Heart left ventricle (tissue), 16 donors: ENCODE data around the gene LAMB3. TPM values are rescaled to one million over a fixed set of nuclear protein-coding genes. Genes with fewer than 3 reads are reported as not detected.

Experiments
- ATAC-seq, 4 donors: fragments of 200-7000 bp; cut with Tn5 transposase; one replicate each; pipeline ENCODE4 v1.9.1; 2020 to 2022; ENCODE audit warnings: moderate library complexity in 4 of 4, mild to moderate bottlenecking in 3 of 4, moderate number of reproducible peaks in 1 of 4
- DNase-seq, 5 donors: peaks; one replicate each; pipeline ENCODE4 v3.0.0-alpha.2; 2020
- H3K27ac ChIP-seq, 12 donors: fragments of 200-600 bp; sonication (generic) in 4 of 12; one replicate each; pipeline versions ENCODE4 v1.5.0 to v1.8.0; 2016 to 2022; ENCODE audit warnings: mild to moderate bottlenecking in 2 of 12
- H3K27me3 ChIP-seq, 9 donors: fragments of 200-600 bp; sonication (generic) in 2 of 9; one replicate each; pipeline versions ENCODE4 v1.5.1 to v1.8.0; 2016 to 2022; ENCODE audit warnings: mild to moderate bottlenecking in 3 of 9
- H3K36me3 ChIP-seq, 9 donors: fragments of 200-600 bp; sonication (generic) in 2 of 9; one replicate each; pipeline versions ENCODE4 v1.5.0 to v1.8.0; 2018 to 2022; ENCODE audit warnings: mild to moderate bottlenecking in 2 of 9
- H3K4me1 ChIP-seq, 12 donors: fragments of 200-600 bp; sonication (generic) in 4 of 12; one replicate each; pipeline versions ENCODE4 v1.5.0 to v1.8.0; 2016 to 2022; ENCODE audit warnings: mild to moderate bottlenecking in 3 of 12
- H3K4me3 ChIP-seq, 12 donors: fragments of 200-600 bp; sonication (generic) in 4 of 12; one replicate each; pipeline versions ENCODE4 v1.5.0 to v1.8.0; 2017 to 2022; ENCODE audit warnings: mild to moderate bottlenecking in 9 of 12, moderate library complexity in 4 of 12
- H3K9me3 ChIP-seq, 12 donors: fragments of 200-600 bp; sonication (generic) in 4 of 12; one replicate each; pipeline versions ENCODE4 v1.5.0 to v1.8.0; 2016 to 2022; ENCODE audit warnings: mild to moderate bottlenecking in 1 of 12
- CTCF ChIP-seq, 12 donors: fragments of 200-600 bp; sonication (generic) in 4 of 12; IDR thresholded peaks; one replicate each; pipeline versions ENCODE4 v1.5.0 to v1.8.0; 2018 to 2022; ENCODE audit warnings: antibody characterized with exemption in 12 of 12, mild to moderate bottlenecking in 5 of 12
- POLR2A ChIP-seq, 2 donors: fragments of 450-650 bp; IDR thresholded peaks; one replicate each; pipeline ENCODE4 v1.6.1; 2017; ENCODE audit warnings: antibody characterized with exemption in 2 of 2, mild to moderate bottlenecking in 2 of 2, moderate library complexity in 2 of 2
- WGBS, 4 donors: extraction: QIAGEN DNeasy Blood & Tissue Kit in 2 of 4; methylation state at CpG; one replicate each; pipeline versions ENCODE4 v1.1.5 to v1.1.7; 2013 to 2018; 5-methylcytosine and 5-hydroxymethylcytosine counted together
- intact Hi-C, 10 donors: fragments of 100-400 bp; cut with DNase I; formaldehyde crosslinking; loops; one replicate each; pipeline versions ENCODE4 v1.11.1 to v1.14.2; 2022
- polyA plus RNA-seq, 2 donors: library from polyadenylated mRNA; stranded (reverse); fragments of 200-250 nt; gene quantifications; one replicate each; pipeline ENCODE4 v1.2.3, GENCODE V29; 2013
- total RNA-seq, 9 donors: library from RNA; depleted of rRNA in 2 of 9; stranded (reverse); fragments of >200 nt in 2 of 9; fragmentation: NEBNext Ultra II Directional in 3 of 9; extraction: Animal tissue kit (Norgen Biotek cat#: 25700) in 3 of 9; gene quantifications; one replicate each; pipeline versions ENCODE4 v1.1.0 to v1.2.4, GENCODE V29; 2016 to 2023
- donor health status: ischemic (EF 13 %, LVEDD 7.1; RV severe dilation, severe dysfunction).
- donor health status: healthy with polysubstance abuse.
- donor health status: DM: no; HTN: yes; CAD: no.
- donor health status: DM: no; HTN: no; CAD: no.
- donor health status: ischemic (EF 25% LVEDD 6.9; RV normal size, moderate dysfunction).
- donor health status: ischemic (EF 25% LVEDD 5.7; RV mildly dilated, moderate dysfunction).
- donor health status: healthy.
- donor health status: DM: yes; HTN: yes; CAD: no.
- donor health status: ischemic (EF 35%, LVEDD 5.7; RV mildly dilated, moderate dysfunction).
- donor health status: nonischemic (EF 11% LVEDD 7.7; RV severe dilation, severe dysfunction).
- donor health status: DM: yes; HTN: yes; CAD: no.
- donor health status: PGD.
- donor health status: ischemic (EF 29% LVEDD 5.4; RV normal size, mild dysfunction).
- donor health status: nonischemic (EF 23%, LVEDD 6.1; RV moderate dilation, normal function).

The LAMB3 gene
- total and polyA plus RNA-seq, 11 donors: 0.83 to 7.4 (median 3.6) TPM

GRCh38 chr1:209634005-209634737 is 18.1 kb downstream of the LAMB3 start:
- no peaks in the 10 kb centered on the region for H3K9me3 ChIP-seq
- WGBS, 4 donors: 87 to 94% (median 90%) methylated on average over 19 to 20 of the region's 20 CpGs
- no peak for ATAC-seq
- no peak for TF ChIP-seq CTCF (IDR thresholded peaks at IDR 0.05)
- no peak for TF ChIP-seq POLR2A (IDR thresholded peaks at IDR 0.05)
- intact Hi-C loops: loop anchor here in 2 of 10 donors (5.0 to 10.0 kb wide), 2 partner anchors 111 to 113 kb away; no protein-coding TSS in a partner anchor
- H3K4me1 ChIP-seq: peaks cover 0 to 31% (median 14%) of the 10 kb centered on the region in 12 donors
- no peaks in the 10 kb centered on the region for H3K27me3 ChIP-seq
- H3K4me3 ChIP-seq: no peak overlapping the region
- peak in 1 of 5 donors; percentile 2 for DNase-seq
- no peak overlapping the region for H3K27ac ChIP-seq
- H3K36me3 ChIP-seq: no peaks in the 10 kb centered on the region

- intact Hi-C loops: loop anchor here in 2 of 10 donors (5.0 to 10.0 kb wide), 2 partner anchors 111 to 114 kb away; no protein-coding TSS in a partner anchor
- 84 to 99% (median 96%) methylated on average over 6 of the region's 6 CpGs for WGBS, 4 donors
- Histone ChIP-seq H3K4me3 (no peak overlapping the region), H3K9me3 (no peaks in the 10 kb centered on the region), H3K27ac (no peak overlapping the region), H3K27me3 (no peaks in the 10 kb centered on the region), H3K36me3 (no peaks in the 10 kb centered on the region), H3K4me1 (peaks cover 0 to 31% (median 14%) of the 10 kb centered on the region in 12 donors)
- TF ChIP-seq CTCF (IDR thresholded peaks at IDR 0.05): no peak
- no peak for TF ChIP-seq POLR2A (IDR thresholded peaks at IDR 0.05)
- DNase-seq (no peak), ATAC-seq (no peak)
Measured at GRCh38 chr1:209633335-209633997, 18.8 kb downstream of the LAMB3 start.

DNA sequence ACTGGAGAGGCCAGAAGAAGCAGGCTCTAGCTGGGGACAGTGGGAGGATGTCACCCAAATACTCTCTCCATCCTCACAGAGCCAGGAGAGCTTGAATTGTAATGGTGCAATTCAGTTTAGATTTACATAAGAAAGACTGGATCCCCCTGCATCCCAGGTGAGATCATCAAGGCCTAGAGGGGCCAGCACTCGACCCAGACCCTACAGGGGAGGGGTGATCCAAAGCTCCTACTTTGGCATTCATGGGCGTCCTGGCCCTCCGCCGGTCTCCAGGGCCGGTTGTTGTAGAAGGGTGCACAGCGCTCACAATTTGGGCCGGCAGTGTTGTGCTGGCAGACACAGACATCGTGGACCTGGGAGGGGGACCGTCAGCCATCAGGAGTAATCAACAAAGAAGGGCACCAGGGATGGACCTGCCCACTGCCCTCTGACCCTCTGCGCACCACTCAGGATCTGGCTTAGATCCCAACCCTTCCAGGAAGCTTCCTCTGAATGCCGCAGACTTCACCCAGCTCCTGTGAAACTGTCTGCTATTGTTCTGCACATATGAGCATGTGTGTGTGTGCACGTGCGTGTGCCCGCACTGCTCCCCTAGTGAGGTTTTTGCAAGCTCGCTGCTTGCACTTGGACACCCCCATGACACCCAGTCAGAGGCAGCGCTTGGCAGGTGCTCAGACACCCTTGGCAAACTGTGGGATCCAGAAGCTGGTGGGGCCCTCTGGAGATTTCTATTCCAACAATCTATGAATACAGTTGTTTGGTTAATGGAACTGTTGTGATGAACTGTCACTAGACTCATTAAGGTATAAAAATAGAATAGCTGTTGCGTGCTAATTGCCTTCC is 21.6 kb downstream of the LAMB3 start:
- peaks cover 0 to 47% (median 34%) of the 10 kb centered on the region in 12 donors for H3K4me1 ChIP-seq
- intact Hi-C loops: loop anchor here in 3 of 10 donors (2.0 to 10.0 kb wide), 3 partner anchors 62 to 117 kb away; no protein-coding TSS in a partner anchor
- H3K9me3 ChIP-seq: no peaks in the 10 kb centered on the region
- H3K27me3 ChIP-seq: no peaks in the 10 kb centered on the region
- WGBS, 4 donors: 58 to 72% (median 61%) methylated on average over 16 to 17 of the region's 17 CpGs
- TF ChIP-seq POLR2A (IDR thresholded peaks at IDR 0.05) (no peak), CTCF (IDR thresholded peaks at IDR 0.05) (no peak)
- H3K4me3 ChIP-seq: no peak overlapping the region
- peak overlapping the region in 2 of 12 donors; percentile 3 to 8 for H3K27ac ChIP-seq
- DNase-seq (peak in 2 of 5 donors; percentile 23 to 54), ATAC-seq (peak in 1 of 4 donors; percentile 18)
- no peaks in the 10 kb centered on the region for H3K36me3 ChIP-seq
